ACC112 (cell line): Measurements from ENCODE around the gene PCARE.

ENCODE experiments used
- H2AFZ ChIP-seq: fragments of 200-600 bp; sonication (generic); one replicate; pipeline ENCODE4 v1.6.0; 2017; ENCODE audit warnings: antibody characterized with exemption, low read length; ENCODE audit not compliant: unreplicated experiment
- H3K27ac ChIP-seq: fragments of 200-600 bp; sonication (generic); 2 replicates; pipeline ENCODE4 v1.5.1; 2014; ENCODE audit warnings: low read depth, mild to moderate bottlenecking, antibody characterized with exemption, low read length, moderate library complexity
- H3K27me3 ChIP-seq: fragments of 200-600 bp; sonication (generic); 2 replicates; pipeline ENCODE4 v1.6.1; 2014; ENCODE audit warnings: mild to moderate bottlenecking, antibody characterized with exemption, low read length, moderate library complexity, mixed read lengths; ENCODE audit not compliant: insufficient read depth
- H3K36me3 ChIP-seq: fragments of 200-600 bp; sonication (generic); 2 replicates; pipeline ENCODE4 v1.6.1; 2016; ENCODE audit warnings: mild to moderate bottlenecking, antibody characterized with exemption, low read length, moderate library complexity, mixed read lengths; ENCODE audit not compliant: insufficient read depth
- H3K4me1 ChIP-seq: fragments of 200-600 bp; sonication (generic); one replicate; pipeline ENCODE4 v1.6.1; 2016; ENCODE audit warnings: low read length, mixed read lengths; ENCODE audit not compliant: insufficient read depth, unreplicated experiment, control insufficient read depth
- H3K4me3 ChIP-seq: fragments of 200-600 bp; sonication (generic); 2 replicates; pipeline ENCODE4 v1.5.1; 2014; ENCODE audit warnings: mild to moderate bottlenecking, low read depth, low read length
- H3K79me2 ChIP-seq: fragments of 200-600 bp; sonication (generic); one replicate; pipeline ENCODE4 v1.6.0; 2016; ENCODE audit warnings: low read length; ENCODE audit not compliant: control insufficient read depth, unreplicated experiment, insufficient read depth

Gene PCARE

GRCh38 chr2:29072251-29072650 is 2.1 kb downstream of the PCARE start:
- Histone ChIP-seq H3K27me3 (no peaks in the 10 kb centered on the region), H3K4me3 (no peak overlapping the region), H2AFZ (no peak overlapping the region), H3K27ac (no peak overlapping the region), H3K36me3 (no peaks in the 10 kb centered on the region), H3K4me1 (no peaks in the 10 kb centered on the region), H3K79me2 (no peaks in the 10 kb centered on the region)

DNA sequence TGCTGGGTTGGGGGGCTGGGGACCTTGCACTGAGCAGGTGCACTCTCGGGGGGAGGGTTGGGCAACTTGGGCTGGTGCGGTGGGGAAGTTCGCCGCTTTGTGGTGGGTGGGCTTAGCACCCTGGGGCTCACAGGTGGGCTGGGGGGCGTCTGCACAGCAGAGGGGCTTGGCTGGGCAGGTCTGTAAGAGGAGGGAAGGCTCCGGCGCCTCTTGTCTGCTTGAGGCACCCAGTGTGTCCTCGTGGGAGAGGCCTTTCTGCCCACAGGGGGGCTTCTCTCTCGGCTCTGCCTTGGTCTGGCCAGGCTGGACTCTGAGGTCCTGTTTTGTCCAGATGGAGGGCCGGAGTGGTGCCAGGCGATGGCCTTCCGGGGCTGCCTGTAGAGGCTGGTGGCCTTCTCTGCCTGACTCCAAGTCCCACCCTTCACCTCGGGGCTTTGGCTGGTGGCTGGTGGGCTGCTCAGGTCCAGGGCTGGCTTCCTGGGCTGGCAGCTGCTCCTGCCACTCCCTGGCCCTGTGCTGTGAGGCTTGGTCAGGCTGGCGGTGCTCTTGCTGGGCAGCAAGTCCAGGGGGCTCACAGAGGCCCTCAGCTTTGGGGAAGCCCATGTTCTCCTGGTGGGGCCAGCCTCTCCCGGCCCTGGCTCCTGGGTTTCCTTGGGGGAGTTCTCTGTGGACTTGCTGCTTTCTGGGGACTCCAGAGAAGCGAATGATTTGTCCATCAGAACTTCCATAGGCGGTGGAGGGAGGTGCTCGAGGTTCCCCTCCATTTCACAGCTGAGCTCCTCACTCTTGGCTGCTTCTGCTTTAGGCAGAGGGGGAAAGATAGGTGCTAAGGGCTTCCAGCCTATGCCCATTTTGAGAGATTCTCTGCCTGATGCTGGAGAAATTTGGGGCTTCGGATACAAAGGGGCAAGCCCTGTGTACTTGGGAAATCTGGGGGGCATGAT is 3.0 kb downstream of the PCARE start:
- H3K79me2 ChIP-seq: no peaks in the 10 kb centered on the region
- no peaks in the 10 kb centered on the region for H3K36me3 ChIP-seq
- no peak overlapping the region for H2AFZ ChIP-seq
- H3K4me1 ChIP-seq: peaks cover 2% of the 10 kb centered on the region
- H3K27me3 ChIP-seq: no peaks in the 10 kb centered on the region
- H3K4me3 ChIP-seq: no peak overlapping the region
- no peak overlapping the region for H3K27ac ChIP-seq

- Histone ChIP-seq H3K36me3 (no peaks in the 10 kb centered on the region), H3K79me2 (no peaks in the 10 kb centered on the region), H3K27ac (no peak overlapping the region), H3K27me3 (no peaks in the 10 kb centered on the region), H2AFZ (no peak overlapping the region), H3K4me1 (peaks cover 4% of the 10 kb centered on the region), H3K4me3 (no peak overlapping the region)
Observed at GRCh38 chr2:29070526-29070925, 3.8 kb downstream of the PCARE start.

DNA sequence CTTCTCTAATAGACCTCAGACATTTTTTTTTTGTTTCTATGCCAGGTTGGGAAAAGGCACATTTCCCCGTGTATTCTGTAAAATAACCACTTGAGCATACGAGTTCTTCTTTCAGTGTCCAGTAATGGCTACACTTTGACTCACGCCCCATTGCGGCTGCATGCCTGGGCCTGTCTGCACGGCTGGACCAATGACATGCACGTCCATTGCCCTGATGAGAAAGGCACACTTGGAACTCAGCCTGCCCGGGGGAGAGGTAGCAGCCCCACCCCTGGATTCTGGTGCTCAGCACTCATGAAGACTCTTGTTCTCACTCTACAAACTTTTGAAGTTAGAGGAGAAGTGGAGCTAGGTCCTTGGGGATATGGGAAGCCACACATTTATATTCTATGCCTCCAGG is 5.8 kb downstream of the PCARE start:
- H3K27me3 ChIP-seq: no peaks in the 10 kb centered on the region

GRCh38 chr2:29066997-29067605 is 7.2 kb downstream of the PCARE start:
- peaks cover 19% of the 10 kb centered on the region for H3K4me1 ChIP-seq
- no peak overlapping the region for H3K4me3 ChIP-seq
- no peak overlapping the region for H2AFZ ChIP-seq
- H3K27me3 ChIP-seq: no peaks in the 10 kb centered on the region
- H3K79me2 ChIP-seq: no peaks in the 10 kb centered on the region
- no peak overlapping the region for H3K27ac ChIP-seq
- no peaks in the 10 kb centered on the region for H3K36me3 ChIP-seq

More for the DNA sequence above, 5.8 kb downstream of the PCARE start:
- Histone ChIP-seq H3K36me3 (no peaks in the 10 kb centered on the region), H3K4me3 (no peak overlapping the region), H2AFZ (no peak overlapping the region), H3K79me2 (no peaks in the 10 kb centered on the region), H3K27ac (no peak overlapping the region), H3K4me1 (peaks cover 13% of the 10 kb centered on the region)

- H3K36me3 ChIP-seq: no peaks in the 10 kb centered on the region
- H3K79me2 ChIP-seq: no peaks in the 10 kb centered on the region
- no peak overlapping the region for H3K4me3 ChIP-seq
- H3K27ac ChIP-seq: no peak overlapping the region
- H3K4me1 ChIP-seq: peaks cover 19% of the 10 kb centered on the region
- no peaks in the 10 kb centered on the region for H3K27me3 ChIP-seq
- no peak overlapping the region for H2AFZ ChIP-seq
Observed at GRCh38 chr2:29066271-29066860, 8.0 kb downstream of the PCARE start.

DNA sequence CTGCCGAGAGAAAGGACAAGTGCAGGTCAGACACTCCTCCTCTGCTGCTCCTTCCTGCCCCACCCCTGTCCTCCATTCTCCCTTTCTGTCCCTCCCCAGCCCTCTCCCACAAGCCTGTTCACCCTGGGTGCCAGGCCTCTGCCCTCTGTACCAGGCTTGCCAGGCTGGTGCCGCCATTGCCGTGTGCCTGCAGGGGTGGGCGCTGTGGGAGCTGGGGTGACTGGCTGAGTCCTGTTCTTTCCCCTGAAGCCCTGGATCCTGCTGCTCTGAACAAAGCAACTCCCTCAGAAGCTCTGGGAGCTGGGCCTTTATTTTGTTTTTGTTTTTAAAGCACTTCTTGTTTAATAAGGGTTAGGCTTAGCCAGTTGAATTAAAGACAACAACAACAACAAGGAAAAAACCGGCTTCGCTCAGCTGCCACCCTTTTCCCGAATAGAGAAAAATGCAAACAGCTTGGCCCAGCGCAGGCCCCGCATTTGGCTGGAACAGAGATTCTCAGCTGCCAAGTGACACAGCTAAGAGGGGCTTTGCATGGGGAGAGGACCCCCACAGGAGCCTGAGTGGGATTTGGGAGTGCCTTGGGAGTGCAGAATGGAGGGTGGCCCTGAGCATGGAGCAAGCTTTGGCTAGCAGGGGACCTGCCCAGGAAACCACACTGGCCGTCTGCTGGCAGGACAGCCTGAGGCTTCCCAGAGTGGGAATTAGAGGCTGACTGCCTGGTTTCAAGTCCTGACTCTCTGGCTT is 9.1 kb downstream of the PCARE start:
- Histone ChIP-seq H2AFZ (no peak overlapping the region), H3K79me2 (no peaks in the 10 kb centered on the region), H3K4me1 (peaks cover 19% of the 10 kb centered on the region), H3K4me3 (no peak overlapping the region), H3K27me3 (no peaks in the 10 kb centered on the region), H3K36me3 (no peaks in the 10 kb centered on the region), H3K27ac (no peak overlapping the region)

- Histone ChIP-seq H3K4me1 (peaks cover 19% of the 10 kb centered on the region), H3K27ac (no peak overlapping the region), H3K36me3 (no peaks in the 10 kb centered on the region), H3K27me3 (no peaks in the 10 kb centered on the region), H2AFZ (no peak overlapping the region), H3K4me3 (no peak overlapping the region), H3K79me2 (no peaks in the 10 kb centered on the region)
Observed at GRCh38 chr2:29064746-29065067, 9.6 kb downstream of the PCARE start.

DNA sequence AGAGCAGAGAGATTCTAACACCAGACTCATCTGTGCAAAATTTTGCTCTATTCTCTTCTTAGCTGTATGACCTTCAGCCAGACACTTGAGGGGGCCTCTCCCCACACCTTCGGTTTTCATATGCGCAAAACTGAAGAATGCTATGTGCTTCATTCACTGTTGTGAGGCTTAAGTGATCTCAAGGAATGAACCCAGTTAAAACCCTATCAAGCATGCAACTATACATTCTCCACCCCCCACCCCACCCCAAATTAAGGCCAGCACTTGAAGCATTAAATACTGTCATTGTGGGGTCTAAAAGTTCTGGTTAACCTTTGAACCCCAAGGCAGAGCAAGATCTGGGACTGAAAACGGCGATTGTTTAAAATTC is 10.0 kb downstream of the PCARE start:
- H3K4me3 ChIP-seq: no peak overlapping the region
- H3K79me2 ChIP-seq: no peaks in the 10 kb centered on the region
- H3K27me3 ChIP-seq: no peaks in the 10 kb centered on the region
- H2AFZ ChIP-seq: no peak overlapping the region
- no peak overlapping the region for H3K27ac ChIP-seq
- H3K4me1 ChIP-seq: peaks cover 19% of the 10 kb centered on the region
- no peaks in the 10 kb centered on the region for H3K36me3 ChIP-seq

- H3K27ac ChIP-seq: no peak overlapping the region
- H3K36me3 ChIP-seq: no peaks in the 10 kb centered on the region
- no peaks in the 10 kb centered on the region for H3K79me2 ChIP-seq
- peak overlapping the region; percentile 98 for H2AFZ ChIP-seq
- no peaks in the 10 kb centered on the region for H3K27me3 ChIP-seq
- H3K4me3 ChIP-seq: peak overlapping the region; percentile 69
- peaks cover 19% of the 10 kb centered on the region for H3K4me1 ChIP-seq
Observed at GRCh38 chr2:29063646-29064345, 10.5 kb downstream of the PCARE start.
